Neural cell (in vitro differentiated cells): Measurements from ENCODE around the gene TM9SF4.

Experiments
- EP300 ChIP-seq: fragments of 450-650 bp; conservative IDR thresholded peaks from 2 replicates; pipeline ENCODE4 v1.6.1; 2014; ENCODE audit warnings: antibody characterized with exemption, mild to moderate bottlenecking, moderate library complexity; ENCODE audit not compliant: poor library complexity, severe bottlenecking
- EZH2 ChIP-seq: fragments of 200-600, 300-800 bp; shearing (Covaris generic), sonication (generic); IDR thresholded peaks from 2 replicates; pipeline ENCODE4 v1.6.1; 2014; ENCODE audit warnings: antibody characterized with exemption, low read length, borderline replicate concordance, mild to moderate bottlenecking; ENCODE audit not compliant: insufficient read depth, poor library complexity, severe bottlenecking
- POLR2AphosphoS5 ChIP-seq: IDR thresholded peaks from 2 replicates; pipeline ENCODE4 v1.6.1; 2012
- RAD21 ChIP-seq: fragments of 450-650 bp; conservative IDR thresholded peaks from 2 replicates; pipeline ENCODE4 v1.6.1; 2014; ENCODE audit warnings: antibody characterized with exemption, mild to moderate bottlenecking, moderate library complexity
- SMC3 ChIP-seq: fragments of 450-650 bp; conservative IDR thresholded peaks from 2 replicates; pipeline ENCODE4 v1.6.1; 2014; ENCODE audit warnings: antibody characterized with exemption, mild to moderate bottlenecking, moderate library complexity; ENCODE audit not compliant: poor library complexity
- TAF1 ChIP-seq: IDR thresholded peaks from 2 replicates; pipeline ENCODE4 v1.6.1; 2012; ENCODE audit warnings: low read depth
- TF ChIP-seq, protein P1 (sequence below): fragments of 450-650 bp; IDR thresholded peaks from 2 replicates; pipeline ENCODE4 v1.5.1; 2014; ENCODE audit warnings: antibody characterized with exemption, mild to moderate bottlenecking, moderate library complexity; ENCODE audit not compliant: poor library complexity, severe bottlenecking
- TF ChIP-seq, protein P2 (sequence below): IDR thresholded peaks from 2 replicates; pipeline ENCODE4 v1.6.1; 2012; ENCODE audit warnings: borderline replicate concordance

- TF ChIP-seq EZH2 (no peak), POLR2AphosphoS5 (no peak), SMC3 (no peak), EP300 (no peak), RAD21 (no peak), TAF1 (no peak)
- TF ChIP-seq, protein P1, sequence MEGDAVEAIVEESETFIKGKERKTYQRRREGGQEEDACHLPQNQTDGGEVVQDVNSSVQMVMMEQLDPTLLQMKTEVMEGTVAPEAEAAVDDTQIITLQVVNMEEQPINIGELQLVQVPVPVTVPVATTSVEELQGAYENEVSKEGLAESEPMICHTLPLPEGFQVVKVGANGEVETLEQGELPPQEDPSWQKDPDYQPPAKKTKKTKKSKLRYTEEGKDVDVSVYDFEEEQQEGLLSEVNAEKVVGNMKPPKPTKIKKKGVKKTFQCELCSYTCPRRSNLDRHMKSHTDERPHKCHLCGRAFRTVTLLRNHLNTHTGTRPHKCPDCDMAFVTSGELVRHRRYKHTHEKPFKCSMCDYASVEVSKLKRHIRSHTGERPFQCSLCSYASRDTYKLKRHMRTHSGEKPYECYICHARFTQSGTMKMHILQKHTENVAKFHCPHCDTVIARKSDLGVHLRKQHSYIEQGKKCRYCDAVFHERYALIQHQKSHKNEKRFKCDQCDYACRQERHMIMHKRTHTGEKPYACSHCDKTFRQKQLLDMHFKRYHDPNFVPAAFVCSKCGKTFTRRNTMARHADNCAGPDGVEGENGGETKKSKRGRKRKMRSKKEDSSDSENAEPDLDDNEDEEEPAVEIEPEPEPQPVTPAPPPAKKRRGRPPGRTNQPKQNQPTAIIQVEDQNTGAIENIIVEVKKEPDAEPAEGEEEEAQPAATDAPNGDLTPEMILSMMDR: no peak
- TF ChIP-seq, protein P2, sequence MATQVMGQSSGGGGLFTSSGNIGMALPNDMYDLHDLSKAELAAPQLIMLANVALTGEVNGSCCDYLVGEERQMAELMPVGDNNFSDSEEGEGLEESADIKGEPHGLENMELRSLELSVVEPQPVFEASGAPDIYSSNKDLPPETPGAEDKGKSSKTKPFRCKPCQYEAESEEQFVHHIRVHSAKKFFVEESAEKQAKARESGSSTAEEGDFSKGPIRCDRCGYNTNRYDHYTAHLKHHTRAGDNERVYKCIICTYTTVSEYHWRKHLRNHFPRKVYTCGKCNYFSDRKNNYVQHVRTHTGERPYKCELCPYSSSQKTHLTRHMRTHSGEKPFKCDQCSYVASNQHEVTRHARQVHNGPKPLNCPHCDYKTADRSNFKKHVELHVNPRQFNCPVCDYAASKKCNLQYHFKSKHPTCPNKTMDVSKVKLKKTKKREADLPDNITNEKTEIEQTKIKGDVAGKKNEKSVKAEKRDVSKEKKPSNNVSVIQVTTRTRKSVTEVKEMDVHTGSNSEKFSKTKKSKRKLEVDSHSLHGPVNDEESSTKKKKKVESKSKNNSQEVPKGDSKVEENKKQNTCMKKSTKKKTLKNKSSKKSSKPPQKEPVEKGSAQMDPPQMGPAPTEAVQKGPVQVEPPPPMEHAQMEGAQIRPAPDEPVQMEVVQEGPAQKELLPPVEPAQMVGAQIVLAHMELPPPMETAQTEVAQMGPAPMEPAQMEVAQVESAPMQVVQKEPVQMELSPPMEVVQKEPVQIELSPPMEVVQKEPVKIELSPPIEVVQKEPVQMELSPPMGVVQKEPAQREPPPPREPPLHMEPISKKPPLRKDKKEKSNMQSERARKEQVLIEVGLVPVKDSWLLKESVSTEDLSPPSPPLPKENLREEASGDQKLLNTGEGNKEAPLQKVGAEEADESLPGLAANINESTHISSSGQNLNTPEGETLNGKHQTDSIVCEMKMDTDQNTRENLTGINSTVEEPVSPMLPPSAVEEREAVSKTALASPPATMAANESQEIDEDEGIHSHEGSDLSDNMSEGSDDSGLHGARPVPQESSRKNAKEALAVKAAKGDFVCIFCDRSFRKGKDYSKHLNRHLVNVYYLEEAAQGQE: no peak
Measured at GRCh38 chr20:32128167-32128566, 18.7 kb downstream of the TM9SF4 start.
